Neutrophil (primary cell): Measurements from ENCODE around the gene ZNF134.

Source experiments
- H3K27ac ChIP-seq: fragments of 200-600 bp; sonication (generic); 2 replicates; pipeline ENCODE4 v1.5.1; 2016; ENCODE audit warnings: mild to moderate bottlenecking, moderate library complexity
- H3K27me3 ChIP-seq: fragments of 200-600 bp; sonication (generic); 2 replicates; pipeline ENCODE4 v1.6.0; 2016; ENCODE audit warnings: mild to moderate bottlenecking
- H3K36me3 ChIP-seq: fragments of 200-600 bp; sonication (generic); 2 replicates; pipeline ENCODE4 v1.5.1; 2017
- H3K4me1 ChIP-seq, 2 experiments: fragments of 200-600 bp in 1 of 2; sonication (generic) in 1 of 2; 1 replicate in 1 of 2; 2 replicates in 1 of 2; pipeline versions ENCODE4 v1.5.1 to v1.6.1; 2013 to 2016; ENCODE audit warnings: low read depth in 1 of 2, low read length in 1 of 2, mild to moderate bottlenecking in 1 of 2, moderate library complexity in 1 of 2; ENCODE audit not compliant: control insufficient read depth in 1 of 2, insufficient read depth in 1 of 2
- H3K4me3 ChIP-seq, 2 experiments: fragments of 200-600 bp in 1 of 2; sonication (generic) in 1 of 2; 1 replicate in 1 of 2; 2 replicates in 1 of 2; pipeline ENCODE4 v1.5.1; 2013 to 2016; ENCODE audit warnings: low read depth in 1 of 2, low read length in 1 of 2, mild to moderate bottlenecking in 1 of 2, moderate library complexity in 1 of 2
- H3K9me3 ChIP-seq: fragments of 200-600 bp; sonication (generic); 2 replicates; pipeline ENCODE4 v1.5.1; 2016
- CTCF ChIP-seq: fragments of 200-600 bp; sonication (generic); IDR thresholded peaks from 2 replicates; pipeline ENCODE4 v1.5.1; 2016; ENCODE audit warnings: antibody characterized with exemption

ZNF134 gene

GRCh38 chr19:57642396-57643046 is 28.5 kb downstream of the ZNF134 start:
- TF ChIP-seq CTCF = no peak
- no peak overlapping the region for H3K4me3 ChIP-seq
- H3K9me3 ChIP-seq = peaks cover 45% of the 10 kb centered on the region
- H3K27me3 ChIP-seq = no peaks in the 10 kb centered on the region
- H3K36me3 ChIP-seq = peaks cover 30% of the 10 kb centered on the region
- H3K27ac ChIP-seq = no peak overlapping the region
- no peaks in the 10 kb centered on the region for H3K4me1 ChIP-seq

GRCh38 chr19:57643734-57644133 is 29.7 kb downstream of the ZNF134 start:
- no peak overlapping the region for H3K27ac ChIP-seq
- H3K4me3 ChIP-seq = no peak overlapping the region
- no peak for TF ChIP-seq CTCF
- no peaks in the 10 kb centered on the region for H3K27me3 ChIP-seq
- H3K4me1 ChIP-seq = no peaks in the 10 kb centered on the region
- H3K36me3 ChIP-seq = peaks cover 30% of the 10 kb centered on the region
- peaks cover 46% of the 10 kb centered on the region for H3K9me3 ChIP-seq

GRCh38 chr19:57648331-57649003 is 34.4 kb downstream of the ZNF134 start:
- Histone ChIP-seq H3K4me3 (no peak overlapping the region), H3K4me1 (no peaks in the 10 kb centered on the region), H3K9me3 (peaks cover 19% of the 10 kb centered on the region), H3K27ac (no peak overlapping the region), H3K27me3 (no peaks in the 10 kb centered on the region), H3K36me3 (no peaks in the 10 kb centered on the region)
- TF ChIP-seq CTCF = no peak

- Histone ChIP-seq H3K4me3 (no peak overlapping the region), H3K27me3 (no peaks in the 10 kb centered on the region)
Observed at GRCh38 chr19:57651654-57651996, 37.6 kb downstream of the ZNF134 start.

GRCh38 chr19:57653689-57654088 is 39.6 kb downstream of the ZNF134 start:
- Histone ChIP-seq H3K4me1 (no peaks in the 10 kb centered on the region), H3K27ac (no peak overlapping the region), H3K4me3 (no peak overlapping the region), H3K9me3 (peaks cover 11% of the 10 kb centered on the region), H3K36me3 (no peaks in the 10 kb centered on the region), H3K27me3 (no peaks in the 10 kb centered on the region)
- no peak for TF ChIP-seq CTCF

More at GRCh38 chr19:57651654-57651996, 37.6 kb downstream of the ZNF134 start:
- H3K4me1 ChIP-seq = no peaks in the 10 kb centered on the region
- no peak overlapping the region for H3K27ac ChIP-seq
- H3K9me3 ChIP-seq = peaks cover 16% of the 10 kb centered on the region
- no peak for TF ChIP-seq CTCF
- H3K36me3 ChIP-seq = no peaks in the 10 kb centered on the region
